ENCODE results near the gene C18orf54.
A peak's percentile ranks its signal among the peaks of the same experiment; 100 is the strongest.
"Not testable (repeated sequence)": the region's sequence is repeated elsewhere in the genome, so short reads cannot be mapped to it uniquely, and the experiment has no call there.

The C18orf54 gene

GRCh38 chr18:54386800-54387495 lies 29.2 kb downstream of the C18orf54 start:
- not testable (repeated sequence) for DNase-seq (ENCODE audit: low spot score)

DNA sequence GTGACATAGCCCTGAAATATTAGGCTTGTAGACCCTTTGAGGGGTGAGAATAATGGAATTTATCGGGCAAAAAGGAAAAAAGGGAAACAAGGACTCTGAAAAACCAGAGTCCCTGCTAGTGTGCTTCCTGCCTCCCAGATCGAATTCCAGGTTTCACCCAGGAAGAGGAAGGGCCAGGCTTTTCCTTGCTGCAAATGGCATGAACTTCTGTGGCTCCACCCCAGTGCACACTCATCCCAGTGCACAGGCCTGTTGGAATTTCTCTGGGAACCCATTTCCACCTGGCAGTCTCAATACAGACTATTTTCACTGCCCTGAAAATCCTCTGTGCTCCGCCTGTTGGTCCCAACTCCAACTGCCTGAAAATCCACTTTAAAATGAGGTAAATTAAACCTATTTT lies 29.9 kb downstream of the C18orf54 start:
- no peak for DNase-seq (ENCODE audit: low spot score)

- peak; percentile 83 for DNase-seq (ENCODE audit: low spot score)
Measured at GRCh38 chr18:54388203-54389142, 30.8 kb downstream of the C18orf54 start.

GRCh38 chr18:54389143-54389505 lies 31.4 kb downstream of the C18orf54 start:
- DNase-seq (ENCODE audit: low spot score): no peak

GRCh38 chr18:54390838-54391237 lies 33.1 kb downstream of the C18orf54 start:
- no peak for DNase-seq (ENCODE audit: low spot score)

GRCh38 chr18:54392543-54393023 lies 34.9 kb downstream of the C18orf54 start:
- peak; percentile 53 for DNase-seq (ENCODE audit: low spot score)

- no peak for DNase-seq (ENCODE audit: low spot score)
Measured at GRCh38 chr18:54393648-54394294, 36.1 kb downstream of the C18orf54 start.

- no peak for DNase-seq (ENCODE audit: low spot score)
Measured at GRCh38 chr18:54396760-54397159, 39.1 kb downstream of the C18orf54 start.

GRCh38 chr18:54405290-54405689 lies 47.6 kb downstream of the C18orf54 start:
- DNase-seq (ENCODE audit: low spot score): no peak

- no peak for DNase-seq (ENCODE audit: low spot score)
Measured at GRCh38 chr18:54411781-54412180, 54.1 kb downstream of the C18orf54 start.

GRCh38 chr18:54415086-54415485 lies 57.4 kb downstream of the C18orf54 start:
- no peak for DNase-seq (ENCODE audit: low spot score)

GRCh38 chr18:54416436-54416835 lies 58.7 kb downstream of the C18orf54 start:
- peak; percentile 32 for DNase-seq (ENCODE audit: low spot score)

DNA sequence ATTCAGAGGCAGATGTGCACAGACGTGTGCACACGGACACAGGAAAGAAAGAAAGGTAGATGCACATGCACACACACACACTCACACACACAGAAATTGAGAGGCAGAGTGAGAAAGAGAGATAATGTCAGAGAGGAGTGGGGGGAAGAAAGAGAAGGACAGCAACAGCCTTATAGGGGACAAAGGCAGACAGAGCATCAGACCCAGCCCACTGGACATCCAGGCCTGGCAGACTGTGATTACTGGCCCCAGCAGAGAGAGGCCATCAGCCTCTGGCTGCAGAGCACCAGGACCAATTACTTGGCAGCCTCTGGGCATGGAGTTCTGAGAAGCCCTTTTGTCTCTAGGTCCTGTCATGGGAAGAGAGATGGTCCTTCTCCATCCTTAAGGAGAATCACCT lies 66.1 kb downstream of the C18orf54 start:
- no peak for DNase-seq (ENCODE audit: low spot score)

- DNase-seq (ENCODE audit: low spot score): no peak
Measured at GRCh38 chr18:54426085-54426665, 68.5 kb downstream of the C18orf54 start.

Data from AG08395 (cell line).